HG02943 (cell line): ENCODE data around the gene KIF19.

Source experiments
- ATAC-seq: cut with Tn5 transposase; IDR thresholded peaks from one replicate; pipeline ENCODE4 v1.9.1; 2021; ENCODE audit warnings: mild to moderate bottlenecking, low read depth, moderate library complexity; ENCODE audit not compliant: unreplicated experiment

The KIF19 gene

DNA sequence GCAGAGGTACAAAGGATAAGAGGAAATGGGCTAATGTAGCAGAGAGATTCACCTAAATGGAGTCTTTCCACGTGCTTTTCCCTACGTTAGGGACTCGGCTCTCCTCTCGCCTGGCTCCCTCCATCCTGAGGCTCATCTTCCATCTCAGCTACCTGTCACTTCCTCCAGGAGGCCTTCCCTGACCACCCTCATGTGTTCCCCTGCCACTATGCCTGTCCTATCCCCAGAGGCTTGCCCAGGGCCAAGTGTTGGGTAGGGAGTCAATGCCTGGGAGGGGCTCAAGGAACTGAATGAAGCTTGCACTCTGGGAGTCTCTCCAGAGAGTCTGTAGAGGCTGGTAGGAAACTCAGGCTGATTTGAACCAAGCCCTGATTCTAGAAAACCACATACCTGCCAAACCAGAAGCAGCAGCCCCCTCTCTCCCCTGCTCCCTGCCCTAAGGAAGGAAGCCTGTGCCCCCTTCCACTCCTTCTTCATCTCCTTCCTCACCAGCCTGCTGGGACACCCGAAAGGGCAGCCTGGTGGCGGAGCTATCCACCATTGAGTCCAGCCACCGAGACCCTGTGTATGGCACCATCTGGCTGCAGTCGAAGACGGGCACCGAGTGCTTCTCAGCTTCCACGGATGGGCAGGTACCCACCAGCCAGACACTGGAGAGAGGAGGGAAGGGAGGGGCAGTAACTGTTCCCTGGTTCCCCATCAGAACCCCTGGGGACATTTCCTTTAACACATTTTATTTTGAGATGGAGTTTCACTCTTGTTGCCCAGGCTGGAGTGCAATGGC lies 26.6 kb upstream of the KIF19 start:
- ATAC-seq, result no peak

DNA sequence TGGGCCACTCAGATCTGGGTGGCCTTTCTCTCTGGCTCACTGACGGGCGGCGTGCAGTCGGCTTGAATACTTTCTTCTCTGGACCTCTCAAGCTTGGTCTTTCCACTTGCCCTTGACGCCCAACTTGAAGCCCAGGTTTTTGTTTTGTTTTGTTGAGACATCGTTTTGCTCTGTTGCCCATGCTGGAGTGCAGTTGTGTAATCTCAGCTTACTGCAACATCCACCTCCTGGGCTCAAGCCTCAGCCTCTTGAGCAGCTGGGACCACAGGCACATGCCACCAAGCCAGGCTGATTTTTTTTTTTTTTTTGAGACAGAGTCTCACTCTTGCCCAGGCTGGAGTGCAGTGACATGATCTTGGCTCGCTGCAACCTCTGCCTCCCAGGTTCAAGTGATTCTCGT lies 22.7 kb upstream of the KIF19 start:
- ATAC-seq, result no peak

DNA sequence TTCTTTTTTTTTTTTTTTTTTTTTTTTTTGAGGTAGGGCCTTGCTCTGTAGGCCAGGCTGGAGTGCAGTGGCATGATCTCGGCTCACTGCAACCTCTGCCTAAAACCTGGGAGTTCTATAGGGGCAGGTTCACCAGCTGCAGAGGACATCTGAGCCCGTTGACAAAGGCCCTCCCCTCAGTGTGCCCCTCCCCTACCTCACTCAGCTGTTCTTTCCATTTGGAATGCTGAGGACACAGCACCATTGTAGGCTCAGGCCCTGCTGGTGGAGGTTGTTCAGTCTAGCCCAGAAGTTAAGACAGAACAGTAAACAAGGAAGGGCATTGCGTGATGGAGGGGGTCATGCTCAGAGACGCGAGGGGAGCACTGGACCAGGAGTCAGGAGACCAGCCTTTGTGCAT lies 21.8 kb upstream of the KIF19 start:
- no peak for ATAC-seq

DNA sequence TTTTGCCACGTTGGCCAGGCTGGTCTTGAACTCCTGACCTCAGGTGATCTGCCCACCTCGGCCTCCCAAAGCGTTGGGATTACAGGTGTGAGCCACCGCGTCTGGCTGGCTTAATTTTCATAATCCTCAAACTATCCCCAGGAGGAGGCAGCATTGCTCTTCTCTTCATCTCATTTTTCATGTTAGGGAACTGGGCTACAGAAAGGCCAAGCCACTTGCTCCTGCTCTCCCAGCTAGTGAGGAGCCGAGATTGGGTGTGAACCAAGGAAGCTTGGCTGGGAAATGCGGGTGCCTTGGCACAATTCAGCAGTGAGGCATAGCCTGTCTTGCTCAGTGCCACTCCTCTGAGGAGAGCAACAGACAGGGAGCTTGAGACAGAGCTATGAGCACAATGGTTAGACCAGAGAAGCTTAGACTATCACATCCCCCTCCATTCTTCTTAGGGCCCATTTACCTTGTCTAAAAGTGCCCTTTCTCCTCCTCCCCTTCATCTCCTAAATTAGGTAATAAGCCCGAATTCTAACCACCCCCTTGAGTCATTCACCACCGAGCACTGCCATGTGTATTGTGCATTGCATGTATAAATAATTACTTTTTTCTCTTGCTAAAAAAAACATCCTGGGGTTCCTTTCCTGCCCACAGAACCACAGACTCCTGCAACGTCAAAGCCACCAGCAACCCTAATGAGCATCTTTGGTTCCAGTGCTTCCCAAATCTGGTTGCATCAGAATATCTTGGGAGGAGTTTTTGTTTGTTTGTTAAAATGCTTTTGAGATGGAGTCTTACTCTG lies 20.0 kb upstream of the KIF19 start:
- no peak for ATAC-seq

DNA sequence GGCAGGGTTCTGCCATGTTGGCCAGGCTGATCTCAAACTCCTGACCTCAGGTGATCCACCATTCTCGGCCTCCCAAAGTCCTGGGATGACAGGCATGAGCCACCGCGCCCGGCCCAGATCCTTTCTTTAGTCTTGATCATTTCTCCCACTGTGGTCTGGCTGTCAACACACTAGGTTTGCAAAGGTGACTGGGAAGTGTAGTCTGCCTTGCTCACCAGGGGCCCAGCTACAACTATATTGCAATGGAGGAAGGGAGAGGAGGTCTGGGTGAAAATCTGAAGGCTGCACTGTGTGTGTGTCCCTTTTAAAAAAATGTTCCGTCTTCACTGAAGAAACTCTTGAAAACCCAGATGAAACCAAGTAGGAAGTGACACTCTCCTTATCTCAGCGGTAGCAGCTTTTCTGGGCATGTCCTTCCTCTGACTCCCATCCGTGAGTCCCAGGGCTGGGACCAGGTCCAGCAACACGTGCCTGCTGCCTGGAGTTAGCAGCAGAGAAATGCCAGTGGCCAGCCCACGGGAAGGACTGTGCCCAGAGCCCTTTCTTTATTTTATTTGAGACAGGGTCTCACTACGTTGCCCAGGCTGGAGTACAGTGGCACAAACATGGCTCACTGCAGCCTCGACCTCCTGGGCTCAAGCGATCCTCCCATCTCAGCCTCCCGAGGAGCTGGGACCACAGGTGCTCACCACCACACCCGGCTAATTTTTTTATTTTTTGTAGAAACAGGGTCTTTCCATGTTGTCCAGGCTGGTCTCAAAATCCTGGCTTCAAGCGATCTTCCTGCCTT lies 17.8 kb upstream of the KIF19 start:
- no peak for ATAC-seq

DNA sequence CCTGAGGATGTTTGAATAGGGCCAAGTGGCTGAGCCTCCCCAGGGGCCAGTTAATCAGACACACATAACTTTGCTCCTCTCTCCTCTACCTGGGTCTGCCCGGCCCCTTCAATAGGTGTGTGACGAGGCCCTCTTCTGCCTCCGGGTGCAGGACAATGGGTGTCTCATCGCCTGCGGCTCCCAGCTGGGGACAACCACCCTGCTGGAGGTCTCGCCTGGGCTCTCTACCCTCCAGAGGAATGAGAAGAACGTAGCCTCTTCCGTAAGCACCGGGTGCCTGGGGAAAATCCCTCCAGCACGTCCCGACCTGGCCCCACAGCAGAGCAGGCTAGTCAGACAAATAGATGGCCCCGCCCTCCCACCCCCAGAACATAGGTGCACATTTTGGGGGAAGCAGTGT lies 16.1 kb upstream of the KIF19 start:
- ATAC-seq, result no peak

DNA sequence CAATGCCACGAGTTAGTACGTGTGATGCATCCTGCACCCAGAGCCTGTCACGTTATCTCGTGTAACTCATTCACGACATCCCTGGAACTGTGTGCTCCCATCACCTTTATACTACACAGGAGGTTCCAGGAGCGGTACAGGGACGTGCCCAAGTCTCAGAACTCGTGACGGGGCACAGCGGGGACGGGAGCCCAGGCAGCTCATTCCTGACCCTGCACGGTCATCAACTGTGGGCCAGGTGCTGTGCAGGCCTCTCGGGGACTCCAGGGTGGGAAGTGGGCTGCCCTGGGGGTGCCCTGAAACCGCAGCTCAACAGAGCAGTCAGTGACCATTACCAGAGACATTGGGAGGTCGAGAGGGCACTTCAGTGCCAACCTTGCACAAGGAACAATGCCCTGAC lies 11.1 kb upstream of the KIF19 start:
- no peak for ATAC-seq

DNA sequence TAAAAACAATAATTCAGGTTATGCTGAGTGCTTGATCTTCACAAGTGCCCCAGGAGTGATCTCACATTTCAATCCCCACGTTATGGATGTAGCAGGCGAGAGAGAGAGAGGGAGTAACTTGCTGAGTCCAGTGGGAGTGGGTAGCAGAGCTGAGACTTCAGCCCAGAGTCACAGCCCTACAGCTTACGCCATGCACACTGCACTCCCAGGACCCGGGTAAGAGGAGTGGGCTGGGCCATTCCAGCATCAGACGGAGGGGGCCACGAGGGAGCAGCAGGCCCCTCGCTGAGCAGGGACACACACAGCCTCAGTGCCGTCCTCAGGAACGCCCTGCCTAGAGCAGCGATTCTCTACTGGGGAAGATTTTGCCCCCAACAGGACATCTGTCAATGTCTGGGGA lies 9.8 kb upstream of the KIF19 start:
- no peak for ATAC-seq

DNA sequence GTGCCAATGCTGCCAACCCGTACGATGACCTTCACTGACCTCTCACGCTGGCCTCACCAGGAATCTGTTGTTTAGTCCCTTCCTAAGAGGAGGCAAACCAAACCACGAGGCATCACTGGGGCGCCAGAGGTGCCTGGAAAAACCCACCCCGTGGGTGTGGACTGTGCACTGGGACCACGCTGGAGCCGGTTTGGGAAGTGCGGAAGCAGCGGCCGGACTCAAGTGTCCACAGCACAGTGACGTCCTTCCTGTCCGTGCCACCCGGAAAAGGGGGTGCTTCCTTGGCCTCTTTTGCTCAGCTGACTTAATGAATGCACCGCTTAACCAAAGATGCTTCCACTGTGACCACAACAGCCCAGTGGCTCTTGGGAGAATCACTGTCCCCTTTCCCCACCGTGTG lies 9.0 kb upstream of the KIF19 start:
- no peak for ATAC-seq

DNA sequence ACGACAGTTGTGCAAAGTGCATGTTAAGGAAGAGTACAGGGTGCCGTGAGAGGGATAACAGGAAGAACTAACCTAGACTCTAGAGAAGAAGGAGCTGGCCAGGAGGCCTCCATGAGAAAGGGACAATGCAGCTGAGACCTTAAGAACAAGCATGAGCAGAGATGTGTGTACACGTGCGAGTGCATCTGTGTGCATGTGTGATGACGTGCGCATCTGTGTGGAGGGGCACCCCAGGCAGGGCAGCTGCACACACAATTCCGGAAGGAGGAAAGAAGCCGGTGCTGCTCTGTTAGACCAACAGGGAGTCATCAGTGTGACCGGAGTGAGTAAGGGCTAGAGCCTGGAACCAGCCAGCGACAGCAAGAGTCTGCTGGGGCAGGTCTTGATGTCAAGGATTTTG lies 7.6 kb upstream of the KIF19 start:
- no peak for ATAC-seq

DNA sequence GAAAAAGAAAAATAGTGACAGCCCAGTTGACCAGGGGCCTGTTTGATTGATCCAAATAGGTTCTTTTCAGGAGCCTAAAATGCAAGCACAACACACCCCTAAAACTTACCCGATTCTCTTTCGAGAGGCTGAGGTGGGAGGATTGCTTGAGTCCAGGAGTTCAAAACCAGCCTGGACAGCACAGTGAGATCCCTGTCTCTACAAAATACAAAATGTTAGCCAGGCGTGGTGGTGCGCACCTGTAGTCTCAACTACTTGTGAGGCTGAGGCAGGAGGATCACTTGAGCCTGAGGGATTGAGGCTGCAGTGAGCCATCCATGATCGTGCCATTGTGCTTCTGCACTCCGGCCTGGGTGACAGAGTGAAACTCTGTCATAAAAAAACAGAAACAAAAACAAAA lies 1.5 kb upstream of the KIF19 start:
- no peak for ATAC-seq

DNA sequence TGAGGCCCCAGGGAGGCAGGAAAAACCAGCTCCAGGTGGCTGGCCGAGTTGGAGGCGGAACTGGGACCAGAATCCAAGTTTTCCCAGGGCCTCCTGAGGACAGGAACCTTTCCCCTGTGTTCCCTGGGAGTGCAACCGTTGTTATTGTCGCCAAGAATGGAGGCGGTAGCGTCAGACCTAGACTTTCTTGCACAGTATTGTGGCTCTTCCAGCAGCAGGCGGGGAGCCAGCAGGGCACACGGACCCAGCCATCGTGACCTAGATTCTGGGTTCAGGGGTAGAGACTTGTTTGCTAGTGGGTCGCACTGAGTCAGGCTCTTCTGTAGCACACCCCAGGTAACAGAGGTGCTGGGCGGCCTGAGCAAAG lies 667 bp upstream of the KIF19 start:
- ATAC-seq, result no peak

DNA sequence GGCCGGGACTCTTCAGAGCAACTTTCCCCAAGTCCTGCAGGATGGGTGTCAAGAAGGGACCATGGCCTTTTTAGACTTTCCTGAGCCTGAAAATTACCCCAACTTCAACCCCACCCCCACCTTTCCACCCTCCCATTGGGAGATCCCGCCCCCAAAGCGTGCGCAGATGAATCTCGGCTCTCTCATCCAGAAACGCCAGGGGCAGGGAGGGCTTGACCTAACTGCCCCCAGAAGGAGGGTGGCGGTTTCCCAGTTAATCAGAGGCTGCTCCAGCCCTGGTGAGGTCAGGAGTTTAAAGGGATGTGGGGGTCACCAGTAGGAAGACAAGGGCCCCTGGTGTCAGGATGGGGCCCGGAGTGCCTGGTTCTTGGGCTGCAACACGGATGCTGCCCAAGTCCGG lies 480 bp downstream of the KIF19 start:
- no peak for ATAC-seq

DNA sequence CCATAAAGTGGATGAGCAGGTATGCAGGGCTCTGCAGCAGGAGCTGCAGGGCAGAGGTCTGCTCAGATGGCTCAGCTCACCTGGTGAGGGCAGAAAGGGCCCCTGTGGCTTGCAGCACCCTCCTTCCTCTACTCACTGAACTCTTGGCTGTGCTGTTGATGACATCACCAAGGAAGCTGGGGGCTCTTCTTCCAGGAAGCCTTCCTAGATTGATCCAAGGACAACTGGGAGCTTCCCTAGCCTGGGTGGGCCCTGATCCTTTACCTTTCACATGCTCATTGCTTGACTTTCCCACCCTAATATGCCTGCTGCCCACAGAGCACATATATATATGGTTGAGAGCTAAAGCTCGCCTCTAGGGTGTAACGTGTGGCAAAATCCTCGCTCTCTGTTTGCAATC lies 2.5 kb downstream of the KIF19 start:
- no peak for ATAC-seq

DNA sequence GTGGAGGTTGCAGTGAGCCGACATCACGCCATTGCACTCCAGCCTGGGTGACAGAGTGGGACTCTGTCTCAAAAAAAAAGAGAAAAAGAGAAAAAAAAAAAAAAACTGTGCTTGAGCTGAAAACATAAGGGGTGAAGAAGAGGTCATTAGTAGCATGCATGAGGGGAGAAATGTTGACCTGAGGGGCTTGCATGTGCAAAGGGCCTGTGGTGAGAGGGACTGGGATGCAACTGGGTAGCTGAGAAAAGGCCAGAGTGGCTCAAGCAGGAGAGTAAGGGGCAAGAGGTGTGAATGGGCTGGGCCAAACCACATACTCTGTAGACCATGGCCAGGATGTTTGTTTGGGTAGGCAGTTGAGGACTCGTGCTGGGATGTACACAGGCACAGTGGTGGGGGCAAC lies 3.4 kb downstream of the KIF19 start:
- no peak for ATAC-seq

DNA sequence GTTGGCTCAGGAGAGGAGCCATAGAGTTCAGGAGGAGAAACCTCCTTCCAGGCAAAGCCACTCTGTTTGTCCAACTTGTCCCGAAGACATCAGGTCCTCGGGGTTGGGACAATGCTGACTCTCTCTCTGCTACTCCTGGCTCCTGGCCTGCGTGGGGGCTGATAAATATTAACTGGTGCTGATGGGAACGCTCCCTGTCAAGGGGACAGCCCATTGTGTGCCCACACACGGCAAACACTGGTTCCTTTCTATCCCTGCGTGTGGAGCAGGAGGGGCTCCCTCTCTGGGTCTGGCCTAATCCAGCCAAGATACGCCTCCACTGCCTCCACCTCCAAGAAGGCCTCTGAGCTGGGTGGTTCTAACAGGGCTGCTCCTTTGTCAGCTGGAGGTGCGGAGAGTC lies 4.4 kb downstream of the KIF19 start:
- no peak for ATAC-seq

DNA sequence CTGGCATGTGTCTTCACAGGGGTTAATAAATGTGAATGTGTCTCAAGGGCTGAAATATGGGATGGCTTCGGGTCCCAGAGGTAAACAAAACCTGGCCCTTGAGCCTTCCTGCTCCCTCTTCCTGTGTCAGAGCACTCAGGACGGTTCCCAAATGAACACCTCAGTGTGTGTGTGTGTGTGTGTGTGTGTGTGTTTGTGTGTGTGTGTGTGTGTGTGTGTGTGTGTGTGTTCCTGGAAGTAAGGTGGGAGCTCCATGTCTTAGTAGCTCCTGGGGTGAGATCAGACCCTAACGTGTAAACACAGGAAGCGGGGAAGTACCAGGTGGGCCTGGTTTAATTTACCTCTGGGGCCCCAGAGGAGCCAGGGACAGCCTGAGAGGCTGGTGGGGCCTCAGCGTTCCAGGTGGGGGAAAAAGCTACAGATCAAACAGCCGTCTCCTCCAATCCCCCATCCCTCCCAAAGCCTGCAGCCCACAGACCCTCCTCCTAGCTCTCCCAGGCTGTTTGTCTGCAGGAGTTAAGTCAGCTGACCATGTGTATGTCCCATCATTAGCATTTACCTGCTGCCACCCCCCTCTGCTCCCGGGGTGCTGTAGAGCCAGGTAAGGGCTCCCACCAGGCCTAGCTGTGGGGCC lies 6.1 kb downstream of the KIF19 start:
- no peak for ATAC-seq

DNA sequence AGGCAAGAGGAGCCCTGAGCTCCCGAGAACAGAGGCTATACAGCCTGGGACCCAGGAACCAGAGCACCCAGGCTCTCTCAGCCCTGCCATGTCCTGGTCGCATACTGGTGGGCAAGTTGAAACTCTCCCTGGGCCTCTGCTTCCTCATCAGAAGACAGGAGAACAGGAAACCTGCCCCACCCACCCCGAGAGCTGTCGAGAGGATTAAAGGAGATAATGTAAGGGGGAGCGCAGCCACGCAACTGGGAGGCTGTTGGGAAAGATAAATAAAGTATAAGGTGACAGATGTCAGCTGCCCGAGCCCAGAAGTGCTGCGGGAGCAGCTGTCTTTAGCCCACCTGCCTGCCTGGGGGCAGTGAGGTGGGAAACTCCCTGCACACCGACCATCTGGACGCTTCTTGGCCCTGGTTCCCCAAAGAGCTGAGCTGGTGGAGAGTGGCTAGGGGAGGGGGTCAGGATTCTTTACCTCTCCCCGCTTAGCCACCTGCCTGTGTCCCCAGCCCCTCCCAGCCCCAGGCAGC lies 6.8 kb downstream of the KIF19 start:
- ATAC-seq, result no peak

DNA sequence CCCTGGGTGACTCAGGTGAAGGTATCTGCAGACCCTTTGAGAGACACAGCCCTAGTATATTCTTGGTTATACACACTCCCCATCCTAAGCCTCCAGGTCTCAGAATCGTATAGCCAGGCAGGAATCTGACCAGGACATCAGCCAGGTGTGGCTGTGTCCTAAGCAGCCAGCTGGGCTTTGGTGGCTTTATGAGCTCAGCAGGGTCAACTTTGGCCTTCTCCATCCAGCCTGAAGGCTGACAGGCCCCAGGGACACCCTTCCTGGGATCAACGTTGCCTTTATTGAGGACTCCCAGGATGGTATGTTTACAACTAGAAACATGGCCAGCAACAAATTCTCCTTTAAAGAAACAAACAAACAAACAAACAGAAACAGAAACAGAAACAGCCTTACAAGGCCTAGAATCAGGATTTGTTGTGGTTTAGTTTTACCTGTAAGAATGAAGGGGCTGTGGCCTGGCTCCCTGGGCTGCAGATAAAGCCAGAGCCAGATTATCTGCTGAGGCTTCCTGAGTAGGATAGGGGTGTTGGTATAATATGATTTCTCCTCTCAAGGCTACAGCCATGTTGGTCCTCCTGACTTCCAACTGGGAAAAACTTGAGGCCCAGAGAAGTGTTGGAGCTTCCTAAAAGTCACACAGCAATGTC lies 8.5 kb downstream of the KIF19 start:
- no peak for ATAC-seq

DNA sequence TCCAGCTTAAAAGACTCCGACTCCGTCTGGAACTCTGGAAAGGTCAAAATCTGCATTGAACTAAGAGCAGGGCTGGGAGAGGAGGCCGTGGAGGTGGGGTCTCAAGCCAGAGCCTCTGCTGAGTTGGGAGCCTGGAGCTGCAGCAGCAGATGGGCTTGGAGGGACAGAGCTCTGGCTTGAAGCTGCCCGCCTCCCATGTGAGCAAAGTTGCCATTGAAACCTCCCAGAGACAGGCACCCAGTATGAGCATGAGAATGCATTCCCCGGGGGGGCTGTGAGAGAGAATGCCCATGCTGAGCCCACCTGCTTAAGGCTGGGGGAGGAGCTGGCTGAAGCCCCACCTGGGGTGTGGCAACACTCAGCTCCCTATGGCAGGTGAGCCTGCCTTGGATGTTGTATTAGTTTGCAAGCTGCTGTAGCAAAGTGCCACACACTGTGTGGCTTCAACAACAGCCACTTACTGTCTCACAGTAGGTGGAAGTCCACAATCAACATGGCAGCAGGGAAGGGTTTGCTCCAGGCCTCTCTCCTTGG lies 9.6 kb downstream of the KIF19 start:
- no peak for ATAC-seq
